LHCN-M2 (cell line): ENCODE results near the gene OR52N5. TPM values are rescaled to one million over a fixed set of nuclear protein-coding genes. Genes with fewer than 3 reads are reported as not detected.

Experiments used
- total RNA-seq: library from RNA; depleted of rRNA; stranded (reverse); fragments of >200 nt; gene quantifications from 2 replicates; pipeline ENCODE4 v1.2.3, GENCODE V29; 2014; rRNA removed

The OR52N5 gene
- total RNA-seq, 1 experiment from 2014 or later, result not detected

Other genes starting within 250 kb of the OR52N5 start
- not detected in 2 replicates for gene OR52H1, start 234.8 kb downstream of the OR52N5 start, total RNA-seq
- gene OR52B6, start 202.5 kb downstream of the OR52N5 start, total RNA-seq, result not detected in 2 replicates
- 1.7 and 2.9 TPM in 2 replicates for gene TRIM6, start 186.7 kb downstream of the OR52N5 start, total RNA-seq
- gene TRIM34, start 158.4 kb downstream of the OR52N5 start, total RNA-seq, result 5.8 and 8.0 TPM in 2 replicates
- 31.5 and 36.0 TPM in 2 replicates for gene TRIM5, start 98.3 kb downstream of the OR52N5 start, total RNA-seq
- gene TRIM22, start 93.6 kb downstream of the OR52N5 start, total RNA-seq, result 71.6 and 90.5 TPM in 2 replicates
- gene OR56B1, start 46.9 kb downstream of the OR52N5 start, total RNA-seq, result not detected in 2 replicates
- not detected in 2 replicates for gene OR52N4, start 29.1 kb downstream of the OR52N5 start, total RNA-seq
- gene OR52N1, start 7.9 kb upstream of the OR52N5 start, total RNA-seq, result not detected in 2 replicates
- gene OR52N2, start 25.6 kb upstream of the OR52N5 start, total RNA-seq, result not detected in 2 replicates
- not detected in 2 replicates for gene OR52E6, start 58.5 kb upstream of the OR52N5 start, total RNA-seq
- gene OR52E8, start 74.3 kb upstream of the OR52N5 start, total RNA-seq, result not detected in 2 replicates
- gene OR52E4, start 97.3 kb upstream of the OR52N5 start, total RNA-seq, result not detected in 2 replicates
- not detected in 2 replicates for gene OR52E5, start 109.9 kb upstream of the OR52N5 start, total RNA-seq
- gene OR56A3, start 158.9 kb upstream of the OR52N5 start, total RNA-seq, result not detected in 2 replicates
- not detected in 2 replicates for gene OR56A5, start 185.1 kb upstream of the OR52N5 start, total RNA-seq
- gene OR52L1, start 203.6 kb upstream of the OR52N5 start, total RNA-seq, result not detected in 2 replicates
- not detected in 2 replicates for gene OR56A4, start 223.6 kb upstream of the OR52N5 start, total RNA-seq
- not detected in 2 replicates for gene OR56A1, start 247.4 kb upstream of the OR52N5 start, total RNA-seq